ENCODE results near the gene ADRM1. TPM values are rescaled to one million over a fixed set of nuclear protein-coding genes. Genes with fewer than 3 reads are reported as not detected.

Gene ADRM1
- polyA plus RNA-seq, 1 experiment = 58.5 TPM

- Histone ChIP-seq H3K4me3 (ENCODE audit: low read depth, low read length) (no peak overlapping the region), H3K27ac (ENCODE audit: low read depth, low read length) (no peak overlapping the region), H3K9me3 (ENCODE audit: control insufficient read depth, insufficient read depth, low read length) (no peaks in the 10 kb centered on the region; the same call in 1 of the 2 replicates), H3K27me3 (ENCODE audit: control insufficient read depth, insufficient read depth, low read length) (no peaks in the 10 kb centered on the region)
- no peak for DNase-seq (ENCODE audit: low read depth, low spot score)
- ChIA-PET POLR2A (no interaction called here), CTCF (no interaction called here)
- TF ChIP-seq, protein P1, sequence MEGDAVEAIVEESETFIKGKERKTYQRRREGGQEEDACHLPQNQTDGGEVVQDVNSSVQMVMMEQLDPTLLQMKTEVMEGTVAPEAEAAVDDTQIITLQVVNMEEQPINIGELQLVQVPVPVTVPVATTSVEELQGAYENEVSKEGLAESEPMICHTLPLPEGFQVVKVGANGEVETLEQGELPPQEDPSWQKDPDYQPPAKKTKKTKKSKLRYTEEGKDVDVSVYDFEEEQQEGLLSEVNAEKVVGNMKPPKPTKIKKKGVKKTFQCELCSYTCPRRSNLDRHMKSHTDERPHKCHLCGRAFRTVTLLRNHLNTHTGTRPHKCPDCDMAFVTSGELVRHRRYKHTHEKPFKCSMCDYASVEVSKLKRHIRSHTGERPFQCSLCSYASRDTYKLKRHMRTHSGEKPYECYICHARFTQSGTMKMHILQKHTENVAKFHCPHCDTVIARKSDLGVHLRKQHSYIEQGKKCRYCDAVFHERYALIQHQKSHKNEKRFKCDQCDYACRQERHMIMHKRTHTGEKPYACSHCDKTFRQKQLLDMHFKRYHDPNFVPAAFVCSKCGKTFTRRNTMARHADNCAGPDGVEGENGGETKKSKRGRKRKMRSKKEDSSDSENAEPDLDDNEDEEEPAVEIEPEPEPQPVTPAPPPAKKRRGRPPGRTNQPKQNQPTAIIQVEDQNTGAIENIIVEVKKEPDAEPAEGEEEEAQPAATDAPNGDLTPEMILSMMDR (IDR thresholded peaks at IDR 0.05; ENCODE audit: low read depth, low read length) = no peak
Observed at GRCh38 chr20:62289131-62289530, 13.7 kb upstream of the ADRM1 start.

- POLR2A ChIA-PET = no interaction called here
- H3K27me3 ChIP-seq (ENCODE audit: control insufficient read depth, insufficient read depth, low read length) = no peaks in the 10 kb centered on the region
- no peak for DNase-seq (ENCODE audit: low read depth, low spot score)
- CTCF ChIA-PET = interaction anchor here (1.1 kb wide), 1 partner anchor 12 kb away, joined by 3 read pairs; no protein-coding TSS in a partner anchor
- no peaks in the 10 kb centered on the region; the same call in 1 of the 2 replicates for H3K9me3 ChIP-seq (ENCODE audit: control insufficient read depth, insufficient read depth, low read length)
- no peak overlapping the region for H3K4me3 ChIP-seq (ENCODE audit: low read depth, low read length)
- TF ChIP-seq, protein P1 (IDR thresholded peaks at IDR 0.05; ENCODE audit: low read depth, low read length) = no peak
- no peak overlapping the region for H3K27ac ChIP-seq (ENCODE audit: low read depth, low read length)
Observed at GRCh38 chr20:62289898-62290297, 12.9 kb upstream of the ADRM1 start.

- H3K4me3 ChIP-seq (ENCODE audit: low read depth, low read length) = no peak overlapping the region
- ChIA-PET POLR2A (no interaction called here), CTCF (interaction anchor here (1.0 to 1.1 kb wide), 2 partner anchors 11 to 91 kb away, joined by 3 read pairs; no protein-coding TSS in a partner anchor)
- H3K27ac ChIP-seq (ENCODE audit: low read depth, low read length) = no peak overlapping the region
- TF ChIP-seq, protein P1 (IDR thresholded peaks at IDR 0.05; ENCODE audit: low read depth, low read length) = no peak
- H3K27me3 ChIP-seq (ENCODE audit: control insufficient read depth, insufficient read depth, low read length) = no peaks in the 10 kb centered on the region
- no peaks in the 10 kb centered on the region; the same call in 1 of the 2 replicates for H3K9me3 ChIP-seq (ENCODE audit: control insufficient read depth, insufficient read depth, low read length)
- no peak for DNase-seq (ENCODE audit: low read depth, low spot score)
Observed at GRCh38 chr20:62291251-62292066, 11.3 kb upstream of the ADRM1 start.

DNA sequence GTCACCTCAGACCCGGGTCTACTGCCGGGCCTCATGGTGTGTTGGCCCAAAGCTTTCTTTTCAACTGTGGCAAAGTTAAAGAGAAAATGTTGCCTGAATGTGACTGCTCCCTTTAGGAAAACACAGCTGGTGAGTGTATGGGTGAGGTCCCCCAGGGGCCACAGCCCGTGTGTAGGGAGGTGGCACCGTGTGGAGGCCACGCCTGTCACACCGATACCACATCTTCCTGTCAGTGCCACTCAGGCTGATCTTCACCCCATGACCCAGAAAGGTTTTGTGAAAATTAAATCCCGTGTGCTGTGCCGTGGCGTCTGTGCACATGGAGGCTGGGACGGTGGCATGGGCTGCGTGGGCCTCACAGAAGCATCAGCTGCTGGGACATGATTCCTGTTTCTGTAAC lies 10.7 kb upstream of the ADRM1 start:
- DNase-seq (ENCODE audit: low read depth, low spot score) = no peak
- Histone ChIP-seq H3K27me3 (ENCODE audit: control insufficient read depth, insufficient read depth, low read length) (no peaks in the 10 kb centered on the region), H3K4me3 (ENCODE audit: low read depth, low read length) (no peak overlapping the region), H3K9me3 (ENCODE audit: control insufficient read depth, insufficient read depth, low read length) (no peaks in the 10 kb centered on the region; the same call in 1 of the 2 replicates), H3K27ac (ENCODE audit: low read depth, low read length) (no peak overlapping the region)
- CTCF ChIA-PET = interaction anchor here (0.9 to 1.0 kb wide), 2 partner anchors 9 to 90 kb away, joined by 3 to 5 read pairs; no protein-coding TSS in a partner anchor
- POLR2A ChIA-PET = no interaction called here
- TF ChIP-seq, protein P1 (IDR thresholded peaks at IDR 0.05; ENCODE audit: low read depth, low read length) = no peak

DNA sequence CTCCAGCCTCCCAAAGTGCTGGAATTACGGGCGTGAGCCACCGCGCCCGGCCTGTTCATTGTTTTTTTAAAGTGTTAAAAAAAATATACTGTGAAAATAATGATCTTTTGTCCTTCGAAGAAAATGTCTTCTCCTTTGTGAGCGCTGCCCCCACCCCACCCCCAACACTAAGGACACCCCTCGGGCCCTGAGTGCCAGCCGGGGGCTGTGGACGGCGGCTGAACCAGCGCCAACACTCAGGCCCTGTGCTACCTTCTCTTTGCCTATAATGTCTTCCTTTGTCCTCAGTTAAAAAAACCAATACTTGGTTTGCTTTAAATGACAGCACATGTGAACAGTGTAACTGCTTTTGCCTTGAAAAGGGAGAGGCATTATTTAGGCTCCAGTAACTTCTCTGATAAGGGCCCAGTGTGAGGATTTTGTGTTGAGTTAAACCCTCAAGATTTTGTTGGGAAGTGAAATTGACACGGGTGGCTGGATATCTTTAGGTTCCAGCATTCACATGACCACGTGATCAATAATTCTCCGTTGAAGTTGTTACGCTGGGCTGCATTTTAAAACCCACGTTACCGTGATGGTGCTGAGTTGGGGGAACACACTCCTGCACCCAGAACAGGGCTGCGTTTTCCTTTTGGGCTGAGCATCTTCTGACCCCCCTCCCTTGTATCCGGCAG lies 9.5 kb upstream of the ADRM1 start:
- ChIA-PET POLR2A (no interaction called here), CTCF (interaction anchor here (1.0 kb wide), 1 partner anchor 8 kb away, joined by 5 read pairs; no protein-coding TSS in a partner anchor)
- no peaks in the 10 kb centered on the region for H3K27me3 ChIP-seq (ENCODE audit: control insufficient read depth, insufficient read depth, low read length)
- no peaks in the 10 kb centered on the region; the same call in 1 of the 2 replicates for H3K9me3 ChIP-seq (ENCODE audit: control insufficient read depth, insufficient read depth, low read length)
- no peak overlapping the region for H3K27ac ChIP-seq (ENCODE audit: low read depth, low read length)
- TF ChIP-seq, protein P1 (IDR thresholded peaks at IDR 0.05; ENCODE audit: low read depth, low read length) = no peak
- no peak for DNase-seq (ENCODE audit: low read depth, low spot score)
- H3K4me3 ChIP-seq (ENCODE audit: low read depth, low read length) = no peak overlapping the region

Measured in AG04450 (cell line).